ENCODE results near the gene CSNK2A3. TPM values are rescaled to one million over a fixed set of nuclear protein-coding genes. Genes with fewer than 3 reads are reported as not detected.
"Not testable (repeated sequence)": the region's sequence is repeated elsewhere in the genome, so short reads cannot be mapped to it uniquely, and the experiment has no call there.

The CSNK2A3 gene
- total and polyA plus RNA-seq, 9 of the 15 experiments (the other 6 are each of a cell fraction or from before 2014, with no cell fraction given) = 0.33 to 6.1 (median 1.8) TPM

DNA sequence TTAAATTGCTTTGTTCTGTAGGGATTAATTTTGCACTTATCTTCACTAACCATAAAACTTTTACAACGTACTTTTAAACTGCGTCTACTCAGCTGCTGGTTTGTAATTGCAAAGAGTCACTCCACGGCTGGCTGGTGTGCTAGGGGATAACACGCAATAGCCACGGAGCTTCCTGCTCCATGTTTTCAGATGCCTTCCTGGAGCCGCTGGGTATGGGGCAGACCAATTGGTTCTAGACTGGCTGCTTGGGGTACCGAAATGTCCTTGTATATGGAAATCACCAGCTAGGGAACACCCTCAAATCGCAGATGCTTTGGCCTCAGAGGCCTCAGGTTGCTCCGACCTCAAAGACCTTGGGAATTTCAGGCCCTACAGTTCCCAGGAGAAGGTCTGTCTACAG is 3.8 kb upstream of the CSNK2A3 start (continued):
- no peak for TF ChIP-seq HBP1 (CRISPR knock-in tag; IDR thresholded peaks at IDR 0.05)
- TF ChIP-seq, protein P1, sequence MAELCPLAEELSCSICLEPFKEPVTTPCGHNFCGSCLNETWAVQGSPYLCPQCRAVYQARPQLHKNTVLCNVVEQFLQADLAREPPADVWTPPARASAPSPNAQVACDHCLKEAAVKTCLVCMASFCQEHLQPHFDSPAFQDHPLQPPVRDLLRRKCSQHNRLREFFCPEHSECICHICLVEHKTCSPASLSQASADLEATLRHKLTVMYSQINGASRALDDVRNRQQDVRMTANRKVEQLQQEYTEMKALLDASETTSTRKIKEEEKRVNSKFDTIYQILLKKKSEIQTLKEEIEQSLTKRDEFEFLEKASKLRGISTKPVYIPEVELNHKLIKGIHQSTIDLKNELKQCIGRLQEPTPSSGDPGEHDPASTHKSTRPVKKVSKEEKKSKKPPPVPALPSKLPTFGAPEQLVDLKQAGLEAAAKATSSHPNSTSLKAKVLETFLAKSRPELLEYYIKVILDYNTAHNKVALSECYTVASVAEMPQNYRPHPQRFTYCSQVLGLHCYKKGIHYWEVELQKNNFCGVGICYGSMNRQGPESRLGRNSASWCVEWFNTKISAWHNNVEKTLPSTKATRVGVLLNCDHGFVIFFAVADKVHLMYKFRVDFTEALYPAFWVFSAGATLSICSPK (IDR thresholded peaks at IDR 0.05; ENCODE audit: borderline replicate concordance) = no peak

DNA sequence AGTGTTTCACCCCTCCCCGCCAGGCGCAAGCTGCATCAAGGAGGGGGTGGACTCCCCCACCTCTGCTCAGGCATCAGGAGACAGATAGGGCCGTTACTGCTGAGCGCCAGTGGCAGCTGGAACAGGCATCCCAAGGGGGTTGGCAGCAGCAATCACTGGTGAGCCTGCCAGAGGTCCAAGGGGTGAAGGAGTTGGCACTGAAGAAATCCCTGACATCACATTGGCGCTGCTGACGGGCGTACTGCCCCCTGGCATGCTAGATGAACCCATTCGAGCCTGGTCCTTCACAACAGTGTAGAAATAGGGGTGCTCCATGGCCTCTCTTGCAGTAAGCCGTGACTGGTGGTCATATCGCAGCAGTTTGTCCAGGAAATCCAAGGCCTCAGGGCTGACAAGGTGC is 1.2 kb downstream of the CSNK2A3 start:
- peaks cover 0 to 12% of the 10 kb centered on the region in 2 experiments; a peak in 2 of 5 replicates for H3K27me3 ChIP-seq (ENCODE audit: control insufficient read depth in 2 of 2, insufficient read depth in 2 of 2, low read length in 2 of 2)
- H3K27ac ChIP-seq (ENCODE audit: extremely low read depth, low read depth, low read length); DNase-seq (ENCODE audit: extremely low read depth in 1 of 4, low spot score in 3 of 4); H3K4me1 ChIP-seq (replicated peaks in 1 of 2; ENCODE audit: control insufficient read depth in 2 of 2, insufficient read depth in 2 of 2, low read length in 2 of 2); in situ Hi-C loops (cut with MboI); H2AFZ ChIP-seq (ENCODE audit: low read depth, low read length); H3K36me3 ChIP-seq (ENCODE audit: control insufficient read depth, insufficient read depth, low read length); H3K4me3 ChIP-seq; CTCF ChIA-PET (ENCODE audit: low intra/inter-chr PET ratio); H3K9me3 ChIP-seq (replicated peaks; ENCODE audit: control insufficient read depth, insufficient read depth, low read depth, low read length); ATAC-seq; H3K79me2 ChIP-seq (ENCODE audit: control insufficient read depth, insufficient read depth, low read length); H3K9ac ChIP-seq (ENCODE audit: insufficient read depth in 1 of 2, low read depth in 2 of 2, low read length in 2 of 2); H4K20me1 ChIP-seq (replicated peaks; ENCODE audit: control insufficient read depth, insufficient read depth, low read length); intact Hi-C loops (cut with micrococcal nuclease); H3K4me2 ChIP-seq (ENCODE audit: insufficient read depth, low read length); H3K9me1 ChIP-seq (ENCODE audit: control insufficient read depth, insufficient read depth, low read length); FAIRE-seq; BruUV-seq (replicated peaks): not testable (repeated sequence)
- WGBS (ENCODE audit: insufficient coverage, low coverage, missing lambda C conversion rate) = 0% methylated on average over 6 of the region's 10 CpGs
- POLR2A ChIA-PET = interaction anchor here (1.1 to 1.2 kb wide), 2 partner anchors 9 to 20 kb away, joined by 3 read pairs; no protein-coding TSS in a partner anchor

Measured in K562 (cell line).